Stomach (tissue), 19 donors: ENCODE results near the gene FSTL5. TPM values are rescaled to one million over a fixed set of nuclear protein-coding genes. Genes with fewer than 3 reads are reported as not detected.
A peak's percentile ranks its signal among the peaks of the same experiment; 100 is the strongest.
"Not testable (repeated sequence)": the region's sequence is repeated elsewhere in the genome, so short reads cannot be mapped to it uniquely, and the experiment has no call there.

ENCODE experiments used
- DNase-seq, 2 donors: peaks; one replicate each; pipeline versions ENCODE4 v3.0.0 to v3.0.0-alpha.2; 2013 to 2019
- H3K27ac ChIP-seq, 5 donors: fragments of 200-600 bp in 4 of 5; sonication (generic) in 4 of 5; one replicate each; pipeline ENCODE4 v1.5.1; 2013 to 2019; ENCODE audit warnings: mild to moderate bottlenecking in 1 of 5, moderate library complexity in 1 of 5
- H3K27me3 ChIP-seq, 3 donors: fragments of 200-600 bp; sonication (generic); one replicate each; pipeline ENCODE4 v1.5.1; 2017 to 2019; ENCODE audit warnings: mixed run types in 1 of 3
- H3K36me3 ChIP-seq, 4 donors: fragments of 200-600 bp; sonication (generic); 1 replicate in 3 of 4; 2 replicates in 1 of 4; pipeline ENCODE4 v1.5.1; 2016 to 2019
- H3K4me1 ChIP-seq, 4 donors: fragments of 200-600 bp; sonication (generic); one replicate each; pipeline ENCODE4 v1.5.1; 2016 to 2019
- H3K4me3 ChIP-seq, 4 donors: fragments of 200-600 bp; sonication (generic) in 3 of 4; one replicate each; pipeline ENCODE4 v1.5.1; 2016 to 2019; ENCODE audit warnings: mild to moderate bottlenecking in 1 of 4
- H3K9me3 ChIP-seq, 4 donors: fragments of 200-600 bp; sonication (generic); one replicate each; pipeline ENCODE4 v1.5.1; 2016 to 2019
- EP300 ChIP-seq: sonication (generic); formaldehyde crosslinking; IDR thresholded peaks from one replicate; pipeline ENCODE4 v1.6.1; 2017; ENCODE audit warnings: antibody characterized with exemption
- POLR2A ChIP-seq, 4 donors: fragments of 450-650 bp; IDR thresholded peaks; one replicate each; pipeline ENCODE4 v1.6.1; 2016; ENCODE audit warnings: antibody characterized with exemption in 4 of 4, control low read depth in 2 of 4, mild to moderate bottlenecking in 1 of 4, moderate library complexity in 1 of 4
- POLR2AphosphoS5 ChIP-seq, 3 donors: sonication (generic); formaldehyde crosslinking; IDR thresholded peaks; one replicate each; pipeline ENCODE4 v1.6.1; 2016; ENCODE audit warnings: antibody characterized with exemption in 3 of 3
- WGBS, 5 donors: extraction: QIAGEN DNeasy Blood & Tissue Kit in 3 of 5; methylation state at CpG; one replicate each; pipeline versions ENCODE4 v1.1.5 to v1.1.7; 2013 to 2018; 5-methylcytosine and 5-hydroxymethylcytosine counted together
- intact Hi-C: fragments of 100-400 bp; cut with DNase I; formaldehyde crosslinking; loops from one replicate; pipeline ENCODE4 v1.15.1; 2023; ENCODE audit warnings: low total_unique reads
- long read RNA-seq, 10 donors: transcript quantifications; one replicate each; lab custom pipeline, GENCODE V29; 2026
- polyA plus RNA-seq, 3 donors: library from polyadenylated mRNA; stranded (reverse); fragments of 200-250 nt; gene quantifications; one replicate each; pipeline ENCODE4 v1.2.3, GENCODE V29; 2013
- total RNA-seq, 5 donors: library from RNA; depleted of rRNA; stranded (reverse); fragments of >200 nt; gene quantifications; one replicate each; pipeline versions ENCODE4 v1.1.0 to v1.2.3, GENCODE V29; 2014 to 2016
- TF ChIP-seq, protein P1 (sequence below), 7 experiments: fragments of 450-650 bp in 4 of 7; fragments of 200-600 bp in 3 of 7; sonication (generic) in 3 of 7; IDR thresholded peaks; one replicate each; pipeline ENCODE4 v1.5.1; 2016 to 2019; ENCODE audit warnings: antibody characterized with exemption in 7 of 7, control low read depth in 2 of 7, mild to moderate bottlenecking in 1 of 7
- donor health status: healthy with polysubstance abuse.
- donor health status: Bipolar disorder and iron deficiency.
- donor health status: healthy.

The FSTL5 gene
- 1 to 10 TPM in 1 of 5 donors, not detected in 4; 4.6 TPM for total RNA-seq
- polyA plus RNA-seq: not detected
- long read RNA-seq, donor 1: 0 reads
- long read RNA-seq, donor 2, full-length matches to known transcripts: 1 of 1 reads
- long read RNA-seq, donor 2, partial matches to known transcripts: 0 of 1 reads
- long read RNA-seq, donor 2, other reads (novel, unspliced or antisense): 0 of 1 reads
- long read RNA-seq, donor 3: 0 reads
- long read RNA-seq, donor 4: 0 reads
- long read RNA-seq, donor 5, full-length matches to known transcripts: 1 of 1 reads
- long read RNA-seq, donor 5, partial matches to known transcripts: 0 of 1 reads
- long read RNA-seq, donor 5, other reads (novel, unspliced or antisense): 0 of 1 reads
- long read RNA-seq, donor 6, full-length matches to known transcripts: 1 of 6 reads
- long read RNA-seq, donor 6, partial matches to known transcripts: 5 of 6 reads
- long read RNA-seq, donor 6, other reads (novel, unspliced or antisense): 0 of 6 reads
- long read RNA-seq, donor 7, full-length matches to known transcripts: 1 of 1 reads
- long read RNA-seq, donor 7, partial matches to known transcripts: 0 of 1 reads
- long read RNA-seq, donor 7, other reads (novel, unspliced or antisense): 0 of 1 reads
- long read RNA-seq, donor 8, partial matches to known transcripts: 0 of 1 reads
- long read RNA-seq, donor 8, other reads (novel, unspliced or antisense): 0 of 1 reads
- long read RNA-seq, donor 9: 0 reads
- long read RNA-seq, donor 10: 0 reads

DNA sequence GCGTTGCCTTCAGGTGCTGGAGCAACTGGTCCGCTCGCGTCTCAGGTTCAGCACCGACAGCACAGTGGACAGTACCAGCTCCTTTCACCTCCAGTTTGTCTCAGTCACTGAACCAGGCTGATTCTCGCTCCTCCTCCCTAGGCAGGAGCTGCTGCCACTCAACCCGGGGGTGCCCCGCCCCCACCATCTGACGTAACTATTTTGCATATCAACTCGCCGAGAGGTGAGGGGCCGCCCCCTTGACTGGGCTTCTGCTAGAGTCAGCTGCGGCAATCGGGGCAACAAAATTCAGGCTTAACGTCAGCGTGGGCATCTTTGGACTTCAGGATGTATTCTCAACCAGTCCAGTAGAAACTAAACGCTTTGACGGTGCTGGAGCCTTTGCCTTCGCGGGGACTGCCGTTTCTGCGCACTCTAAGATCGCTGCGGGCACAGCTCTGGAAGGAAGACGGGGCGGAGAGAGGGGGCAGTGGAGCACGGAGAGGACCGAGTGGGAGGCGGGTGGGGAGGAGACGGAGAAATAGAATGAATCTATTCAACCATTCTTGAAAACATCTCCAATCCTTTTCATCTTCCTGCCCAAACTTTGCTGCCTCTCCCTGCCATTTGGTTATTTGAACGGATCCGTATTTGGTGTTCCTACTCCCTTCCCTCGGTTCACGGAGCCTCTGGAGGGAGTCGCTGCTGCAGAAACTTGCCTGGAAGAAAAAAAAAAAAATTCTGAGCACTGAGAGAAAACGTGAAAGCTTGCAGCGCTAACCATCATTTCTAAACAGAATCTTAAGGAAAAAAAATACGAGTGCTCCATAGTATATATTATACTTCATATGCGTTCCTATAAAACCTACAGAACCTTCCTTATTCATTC is at the start of gene FSTL5:
Gene FSTL5 (minus strand): TSS at position 109 of the 868 bp plus-strand sequence. CDS start 52,604 bp downstream, outside the sequence.
- Histone ChIP-seq H3K4me3 (peak within 1 kb of the TSS; percentile 34 to 51 (median 46)), H3K4me1 (peaks cover 5 to 16% (median 9%) of the 10 kb centered on the region in 4 donors), H3K9me3 (no peaks in the 10 kb centered on the region), H3K36me3 (no peaks in the 10 kb centered on the region), H3K27ac (no peak within 1 kb of the TSS), H3K27me3 (peaks cover 0 to 8% (median 7%) of the 10 kb centered on the region in 3 donors)
- intact Hi-C loops: no loop called here
- DNase-seq: peak; percentile 66 to 94
- TF ChIP-seq EP300 (no peak), POLR2AphosphoS5 (IDR thresholded peaks at IDR 0.05) (peak in 1 of 3 donors; percentile 8)
- 2 to 6% (median 4%) methylated on average over 36 to 39 of the region's 39 CpGs for WGBS, 5 donors

DNA sequence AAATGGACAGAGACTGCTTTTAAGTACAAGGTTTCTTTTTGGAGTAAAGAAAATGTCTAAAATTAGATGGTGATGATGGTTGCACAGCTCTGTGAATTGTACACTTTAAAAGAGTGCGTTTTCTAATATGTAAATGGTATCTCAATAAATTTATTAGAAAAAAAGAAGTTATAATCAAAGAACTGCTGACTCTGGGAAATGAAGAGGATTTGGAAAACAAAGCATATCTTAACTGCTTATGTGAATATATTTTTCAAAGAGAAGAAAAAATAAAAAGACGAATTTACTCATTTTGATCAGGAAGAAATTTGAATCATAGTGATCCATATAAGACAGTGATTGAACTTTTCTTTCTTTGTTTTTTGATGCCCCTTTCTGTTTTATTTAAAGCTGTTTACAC is 45.9 kb upstream of the FSTL5 start:
- TF ChIP-seq POLR2AphosphoS5 (IDR thresholded peaks at IDR 0.05) (no peak), EP300 (no peak), POLR2A (IDR thresholded peaks at IDR 0.05) (no peak)
- TF ChIP-seq, protein P1, sequence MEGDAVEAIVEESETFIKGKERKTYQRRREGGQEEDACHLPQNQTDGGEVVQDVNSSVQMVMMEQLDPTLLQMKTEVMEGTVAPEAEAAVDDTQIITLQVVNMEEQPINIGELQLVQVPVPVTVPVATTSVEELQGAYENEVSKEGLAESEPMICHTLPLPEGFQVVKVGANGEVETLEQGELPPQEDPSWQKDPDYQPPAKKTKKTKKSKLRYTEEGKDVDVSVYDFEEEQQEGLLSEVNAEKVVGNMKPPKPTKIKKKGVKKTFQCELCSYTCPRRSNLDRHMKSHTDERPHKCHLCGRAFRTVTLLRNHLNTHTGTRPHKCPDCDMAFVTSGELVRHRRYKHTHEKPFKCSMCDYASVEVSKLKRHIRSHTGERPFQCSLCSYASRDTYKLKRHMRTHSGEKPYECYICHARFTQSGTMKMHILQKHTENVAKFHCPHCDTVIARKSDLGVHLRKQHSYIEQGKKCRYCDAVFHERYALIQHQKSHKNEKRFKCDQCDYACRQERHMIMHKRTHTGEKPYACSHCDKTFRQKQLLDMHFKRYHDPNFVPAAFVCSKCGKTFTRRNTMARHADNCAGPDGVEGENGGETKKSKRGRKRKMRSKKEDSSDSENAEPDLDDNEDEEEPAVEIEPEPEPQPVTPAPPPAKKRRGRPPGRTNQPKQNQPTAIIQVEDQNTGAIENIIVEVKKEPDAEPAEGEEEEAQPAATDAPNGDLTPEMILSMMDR (IDR thresholded peaks at IDR 0.05): no peak
- DNase-seq: no peak
- no peaks in the 10 kb centered on the region for H3K36me3 ChIP-seq
- no peak overlapping the region for H3K4me3 ChIP-seq
- H3K9me3 ChIP-seq: no peaks in the 10 kb centered on the region
- 81 to 92% (median 87%) methylated on average over 2 of the region's 2 CpGs for WGBS, 5 donors
- H3K27ac ChIP-seq: no peak overlapping the region
- intact Hi-C loops: no loop called here
- H3K27me3 ChIP-seq: no peaks in the 10 kb centered on the region
- H3K4me1 ChIP-seq: no peaks in the 10 kb centered on the region

DNA sequence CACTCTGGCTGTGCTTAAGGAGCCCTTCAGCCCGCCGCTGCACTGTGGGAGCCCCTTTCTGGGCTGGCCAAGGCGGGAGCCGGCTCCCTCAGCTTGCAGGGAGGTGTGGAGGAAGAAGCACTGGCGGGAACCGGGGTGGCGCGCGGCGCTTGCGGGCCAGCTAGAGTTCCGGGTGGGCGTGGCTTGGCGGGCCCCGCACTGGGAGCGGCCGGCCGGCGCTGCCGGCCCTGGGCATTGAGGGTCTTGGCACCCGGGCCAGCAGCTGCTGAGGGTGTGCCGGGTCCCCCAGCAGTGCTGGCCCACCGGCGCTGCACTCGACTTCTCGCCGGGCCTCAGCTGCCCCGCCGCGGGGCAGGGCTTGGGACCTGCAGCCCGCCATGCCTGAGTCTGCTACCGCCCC is 39.7 kb upstream of the FSTL5 start:
- H3K36me3 ChIP-seq, H3K4me3 ChIP-seq, intact Hi-C loops, H3K9me3 ChIP-seq, H3K27me3 ChIP-seq, H3K27ac ChIP-seq, DNase-seq, H3K4me1 ChIP-seq: not testable (repeated sequence)
- WGBS, 5 donors: 91 to 99% (median 96%) methylated on average over 10 to 32 of the region's 32 CpGs

DNA sequence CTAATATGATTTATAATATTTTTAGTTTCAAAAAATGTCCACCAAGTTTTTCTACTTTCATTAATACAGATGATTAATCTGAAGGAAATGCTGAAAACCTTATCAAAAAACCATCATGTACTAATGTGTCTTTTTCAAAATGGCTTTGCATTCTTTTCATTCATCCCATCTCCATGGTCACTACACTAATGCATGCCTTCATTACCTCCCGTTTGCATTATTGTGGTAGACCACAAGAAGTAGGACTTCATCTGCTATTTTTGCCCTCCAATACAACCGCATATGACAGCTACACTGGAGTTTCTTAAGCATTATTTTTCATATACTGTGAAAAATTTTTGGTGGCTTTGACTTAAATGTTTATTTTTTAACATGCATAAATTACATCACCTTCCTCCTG is 37.9 kb upstream of the FSTL5 start:
- TF ChIP-seq POLR2AphosphoS5 (IDR thresholded peaks at IDR 0.05): no peak
- TF ChIP-seq POLR2A (IDR thresholded peaks at IDR 0.05): no peak
- TF ChIP-seq, protein P1 (IDR thresholded peaks at IDR 0.05): no peak
- TF ChIP-seq EP300: no peak
- H3K9me3 ChIP-seq: no peaks in the 10 kb centered on the region
- H3K36me3 ChIP-seq: no peaks in the 10 kb centered on the region
- no peak for DNase-seq
- WGBS, 5 donors: 72 to 82% (median 79%) methylated on average over 2 of the region's 2 CpGs
- no peaks in the 10 kb centered on the region for H3K4me1 ChIP-seq
- no peak overlapping the region for H3K4me3 ChIP-seq
- H3K27me3 ChIP-seq: no peaks in the 10 kb centered on the region
- intact Hi-C loops: no loop called here
- no peak overlapping the region for H3K27ac ChIP-seq

DNA sequence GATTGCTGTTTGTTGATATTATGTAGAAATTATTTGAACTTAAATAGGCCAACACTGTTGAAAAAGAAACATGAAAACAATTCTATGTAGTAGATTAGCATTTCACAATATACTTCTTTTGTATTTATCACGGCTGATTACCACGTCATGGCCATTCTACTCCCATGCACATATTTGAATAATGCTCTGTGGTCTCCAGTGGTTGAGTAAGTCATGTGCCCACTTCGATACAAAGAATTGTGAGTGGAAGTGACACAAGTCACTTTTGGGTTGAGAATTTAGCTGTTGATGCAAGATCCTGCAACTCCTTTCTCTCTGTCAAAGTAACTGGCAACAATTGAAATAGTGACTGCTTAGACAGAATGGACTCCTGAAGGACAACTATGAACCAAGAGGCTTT is 6.7 kb upstream of the FSTL5 start:
- no peaks in the 10 kb centered on the region for H3K4me1 ChIP-seq
- no peaks in the 10 kb centered on the region for H3K36me3 ChIP-seq
- no peak overlapping the region for H3K27ac ChIP-seq
- WGBS, 5 donors: 36 to 44% (median 41%) methylated on average over 3 of the region's 3 CpGs
- H3K9me3 ChIP-seq: no peaks in the 10 kb centered on the region
- DNase-seq: no peak
- intact Hi-C loops: no loop called here
- TF ChIP-seq, protein P1 (IDR thresholded peaks at IDR 0.05): no peak
- TF ChIP-seq POLR2A (IDR thresholded peaks at IDR 0.05) (no peak), EP300 (no peak), POLR2AphosphoS5 (IDR thresholded peaks at IDR 0.05) (no peak)
- no peak overlapping the region for H3K4me3 ChIP-seq
- no peaks in the 10 kb centered on the region for H3K27me3 ChIP-seq
